Endodermal cell (in vitro differentiated cells): ENCODE data around the gene SIRT2. TPM values are rescaled to one million over a fixed set of nuclear protein-coding genes. Genes with fewer than 3 reads are reported as not detected.

ENCODE experiments used
- DNase-seq: peaks from one replicate; pipeline ENCODE4 v3.0.0-alpha.2; 2017
- H3K27ac ChIP-seq: 2 replicates; pipeline ENCODE4 v1.5.1; 2013; ENCODE audit warnings: mild to moderate bottlenecking, low read depth, low read length, moderate library complexity
- H3K27me3 ChIP-seq: 2 replicates; pipeline ENCODE4 v1.6.1; 2013; ENCODE audit warnings: mild to moderate bottlenecking, low read length, moderate library complexity; ENCODE audit not compliant: insufficient read depth, control insufficient read depth, poor library complexity, severe bottlenecking
- H3K36me3 ChIP-seq: 2 replicates; pipeline ENCODE4 v1.7.0; 2013; ENCODE audit warnings: mild to moderate bottlenecking, low read length, moderate library complexity; ENCODE audit not compliant: control insufficient read depth, insufficient read depth
- H3K4me1 ChIP-seq: one replicate; pipeline ENCODE4 v1.7.0; 2013; ENCODE audit warnings: low read length; ENCODE audit not compliant: control insufficient read depth, insufficient read depth
- H3K4me3 ChIP-seq: 2 replicates; pipeline ENCODE4 v1.5.1; 2013; ENCODE audit warnings: mild to moderate bottlenecking, low read length, moderate library complexity
- H3K9ac ChIP-seq: 2 replicates; pipeline ENCODE4 v1.6.1; 2013; ENCODE audit warnings: mild to moderate bottlenecking, low read length, moderate library complexity; ENCODE audit not compliant: poor library complexity, severe bottlenecking; ENCODE audit errors: extremely low read depth
- H3K9me3 ChIP-seq: 2 replicates; pipeline ENCODE4 v1.6.1; 2013; ENCODE audit warnings: mild to moderate bottlenecking, low read length, moderate library complexity; ENCODE audit not compliant: control insufficient read depth
- H3K27ac Mint-ChIP-seq: 2 replicates; pipeline ENCODE4 v1.8.0; 2020; ENCODE audit warnings: mixed read lengths
- H3K27me3 Mint-ChIP-seq: 2 replicates; pipeline ENCODE4 v1.8.0; 2021; ENCODE audit warnings: mild to moderate bottlenecking, mixed read lengths; ENCODE audit not compliant: insufficient read depth
- H3K36me3 Mint-ChIP-seq: 2 replicates; pipeline ENCODE4 v1.8.0; 2020; ENCODE audit warnings: low read depth, mixed read lengths
- H3K4me1 Mint-ChIP-seq: 2 replicates; pipeline ENCODE4 v1.8.0; 2020; ENCODE audit warnings: mixed read lengths
- H3K4me3 Mint-ChIP-seq: 2 replicates; pipeline ENCODE4 v1.8.0; 2020; ENCODE audit warnings: mild to moderate bottlenecking, moderate library complexity, mixed read lengths
- H3K9me3 Mint-ChIP-seq: 2 replicates; pipeline ENCODE4 v1.8.0; 2020; ENCODE audit warnings: mild to moderate bottlenecking, mixed read lengths
- WGBS, 2 experiments: methylation state at CpG; one replicate each; pipeline versions ENCODE4 v1.1.5 to v1.1.7; 2013; ENCODE audit warnings: missing lambda C conversion rate in 2 of 2, mixed read lengths in 1 of 2; ENCODE audit not compliant: insufficient coverage in 1 of 2, insufficient read length in 1 of 2; 5-methylcytosine and 5-hydroxymethylcytosine counted together
- total RNA-seq, 2 donors: library from RNA; stranded (reverse); fragmentation: NEBNext Ultra II Directional in 1 of 2; extraction: Animal tissue kit (Norgen Biotek cat#: 25700) in 1 of 2; gene quantifications; 2 replicates in 1 of 2; 3 replicates in 1 of 2; pipeline ENCODE4 v1.2.1, GENCODE V29; 2021
- TF ChIP-seq, protein P1 (sequence below): fragments of 200-600 bp; sonication (generic); conservative IDR thresholded peaks from 2 replicates; pipeline ENCODE4 v1.5.0; 2021; ENCODE audit warnings: antibody characterized with exemption, mild to moderate bottlenecking

The SIRT2 gene
- total RNA-seq, 2 donors from 2014 or later: 10.4 to 13.7 TPM

DNA sequence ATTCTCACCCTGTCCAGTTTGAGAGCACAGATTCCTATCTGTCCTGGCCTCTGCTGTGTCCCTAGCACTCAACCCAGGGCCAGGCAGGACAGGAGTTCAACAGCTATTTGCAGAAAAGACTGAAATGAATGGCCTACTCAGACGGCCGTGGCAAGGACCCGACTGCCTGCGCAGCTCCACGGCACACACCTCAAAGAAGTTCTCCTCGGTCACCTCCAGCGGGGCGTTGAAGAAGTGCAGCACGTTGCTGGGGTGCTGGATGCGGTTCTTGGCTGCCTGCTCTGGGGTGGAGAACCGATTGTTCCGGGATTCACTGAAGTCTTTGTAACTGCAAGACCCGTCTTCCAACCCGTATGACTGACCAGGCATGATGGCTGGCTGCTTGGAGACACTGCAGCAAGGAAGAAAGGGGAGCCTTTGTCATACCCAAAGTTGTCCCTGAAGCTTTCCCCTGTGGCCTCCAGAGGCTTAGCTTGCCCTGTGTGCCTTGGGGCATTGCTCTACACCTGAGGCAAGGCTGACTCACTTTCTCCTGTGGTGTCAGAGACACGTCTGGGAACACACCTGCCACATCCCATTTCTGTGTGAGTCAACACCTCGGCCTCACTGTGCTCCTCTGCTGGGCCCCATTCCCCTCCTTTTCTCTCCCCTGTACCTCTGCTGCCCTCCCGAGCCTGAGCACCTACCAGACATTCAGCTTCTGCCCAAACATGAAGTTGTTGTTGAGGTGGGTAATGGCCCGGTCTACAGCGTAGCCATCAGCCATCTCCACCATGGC is 61.0 kb downstream of the SIRT2 start:
- H3K27ac Mint-ChIP-seq: peak overlapping the region; percentile 58
- H3K36me3 Mint-ChIP-seq: peaks cover 79% of the 10 kb centered on the region
- no peaks in the 10 kb centered on the region for H3K9me3 Mint-ChIP-seq
- no peak overlapping the region for H3K4me3 ChIP-seq
- no peaks in the 10 kb centered on the region for H3K27me3 Mint-ChIP-seq
- no peak overlapping the region for H3K9ac ChIP-seq
- DNase-seq: no peak
- TF ChIP-seq, protein P1, sequence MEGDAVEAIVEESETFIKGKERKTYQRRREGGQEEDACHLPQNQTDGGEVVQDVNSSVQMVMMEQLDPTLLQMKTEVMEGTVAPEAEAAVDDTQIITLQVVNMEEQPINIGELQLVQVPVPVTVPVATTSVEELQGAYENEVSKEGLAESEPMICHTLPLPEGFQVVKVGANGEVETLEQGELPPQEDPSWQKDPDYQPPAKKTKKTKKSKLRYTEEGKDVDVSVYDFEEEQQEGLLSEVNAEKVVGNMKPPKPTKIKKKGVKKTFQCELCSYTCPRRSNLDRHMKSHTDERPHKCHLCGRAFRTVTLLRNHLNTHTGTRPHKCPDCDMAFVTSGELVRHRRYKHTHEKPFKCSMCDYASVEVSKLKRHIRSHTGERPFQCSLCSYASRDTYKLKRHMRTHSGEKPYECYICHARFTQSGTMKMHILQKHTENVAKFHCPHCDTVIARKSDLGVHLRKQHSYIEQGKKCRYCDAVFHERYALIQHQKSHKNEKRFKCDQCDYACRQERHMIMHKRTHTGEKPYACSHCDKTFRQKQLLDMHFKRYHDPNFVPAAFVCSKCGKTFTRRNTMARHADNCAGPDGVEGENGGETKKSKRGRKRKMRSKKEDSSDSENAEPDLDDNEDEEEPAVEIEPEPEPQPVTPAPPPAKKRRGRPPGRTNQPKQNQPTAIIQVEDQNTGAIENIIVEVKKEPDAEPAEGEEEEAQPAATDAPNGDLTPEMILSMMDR: no peak
- no peaks in the 10 kb centered on the region for H3K27me3 ChIP-seq
- H3K9me3 ChIP-seq: no peaks in the 10 kb centered on the region
- no peak overlapping the region for H3K4me3 Mint-ChIP-seq
- WGBS, 2 experiments: 97 to 98% methylated on average over 10 to 19 of the region's 19 CpGs
- no peak overlapping the region for H3K27ac ChIP-seq
- H3K4me1 ChIP-seq: no peaks in the 10 kb centered on the region
- H3K36me3 ChIP-seq: peaks cover 80% of the 10 kb centered on the region
- peaks cover 2% of the 10 kb centered on the region for H3K4me1 Mint-ChIP-seq

DNA sequence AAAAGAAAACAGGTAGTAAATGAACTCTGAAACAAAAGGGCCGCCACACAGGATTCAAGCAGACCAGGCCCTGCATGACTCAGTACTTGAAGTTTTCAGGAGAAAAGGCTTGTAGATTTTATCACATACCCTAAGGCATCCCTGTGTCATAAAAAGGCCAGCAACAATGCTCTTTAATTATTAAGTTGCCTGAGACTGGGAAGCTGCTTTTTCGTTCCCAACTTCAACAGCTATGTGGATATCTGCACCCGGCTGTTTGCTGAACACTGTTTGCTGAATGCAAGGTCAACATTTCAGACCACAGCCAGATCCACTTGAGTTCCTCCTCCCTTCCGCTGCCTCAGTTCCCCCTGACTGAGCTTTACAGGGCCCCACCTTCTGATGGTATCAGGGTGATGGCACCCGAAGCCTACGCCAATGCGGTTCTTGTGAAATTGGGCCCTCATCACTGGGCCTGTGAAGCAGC is 61.7 kb downstream of the SIRT2 start:
- Mint-ChIP-seq H3K27ac (peak overlapping the region; percentile 17), H3K9me3 (no peaks in the 10 kb centered on the region), H3K4me3 (no peak overlapping the region), H3K27me3 (no peaks in the 10 kb centered on the region), H3K4me1 (peaks cover 2% of the 10 kb centered on the region), H3K36me3 (peaks cover 74% of the 10 kb centered on the region)
- DNase-seq: no peak
- H3K27me3 ChIP-seq: no peaks in the 10 kb centered on the region
- no peak overlapping the region for H3K27ac ChIP-seq
- no peaks in the 10 kb centered on the region for H3K4me1 ChIP-seq
- 93 to 97% methylated on average over 5 to 7 of the region's 7 CpGs for WGBS, 2 experiments
- no peak overlapping the region for H3K4me3 ChIP-seq
- H3K9me3 ChIP-seq: no peaks in the 10 kb centered on the region
- TF ChIP-seq, protein P1: no peak
- peaks cover 73% of the 10 kb centered on the region for H3K36me3 ChIP-seq
- no peak overlapping the region for H3K9ac ChIP-seq

DNA sequence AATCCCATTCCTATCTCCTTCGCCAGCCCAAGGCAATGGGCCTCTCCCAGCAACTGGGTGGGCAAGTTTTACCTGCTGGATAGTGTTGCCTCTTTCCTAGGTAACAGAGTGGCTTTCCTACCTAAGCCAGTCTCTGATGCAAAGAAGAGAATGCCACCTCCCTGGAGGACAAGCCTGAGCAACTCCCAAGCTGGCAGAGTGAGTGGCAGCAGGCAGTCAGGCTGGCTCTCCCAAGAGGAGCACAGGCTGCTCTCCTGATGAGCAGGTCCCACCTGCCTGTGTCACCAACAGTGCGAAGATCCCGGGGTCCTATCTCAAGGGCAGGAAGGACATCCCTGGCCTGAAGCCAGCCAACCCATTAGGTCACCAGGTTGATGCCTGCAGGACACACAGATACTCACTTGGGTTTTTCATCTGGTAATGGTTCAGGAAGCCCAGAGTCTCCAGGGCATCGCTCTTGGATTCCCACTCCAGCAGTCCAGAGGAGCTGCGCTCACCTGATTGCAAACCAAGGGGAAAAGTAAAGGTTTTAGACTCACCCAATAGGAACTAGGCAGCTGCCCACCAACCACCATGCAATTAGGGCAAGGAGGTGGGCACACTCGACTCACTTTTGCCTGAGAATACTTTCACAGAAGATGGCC is 62.3 kb downstream of the SIRT2 start:
- TF ChIP-seq, protein P1: no peak
- no peaks in the 10 kb centered on the region for H3K27me3 ChIP-seq
- no peaks in the 10 kb centered on the region for H3K4me1 ChIP-seq
- no peaks in the 10 kb centered on the region for H3K9me3 ChIP-seq
- DNase-seq: peak; percentile 46
- no peak overlapping the region for H3K9ac ChIP-seq
- H3K27ac ChIP-seq: no peak overlapping the region
- peaks cover 68% of the 10 kb centered on the region for H3K36me3 Mint-ChIP-seq
- no peaks in the 10 kb centered on the region for H3K27me3 Mint-ChIP-seq
- no peaks in the 10 kb centered on the region for H3K9me3 Mint-ChIP-seq
- H3K4me3 Mint-ChIP-seq: no peak overlapping the region
- H3K36me3 ChIP-seq: peaks cover 67% of the 10 kb centered on the region
- H3K27ac Mint-ChIP-seq: peak overlapping the region; percentile 17
- no peaks in the 10 kb centered on the region for H3K4me1 Mint-ChIP-seq
- no peak overlapping the region for H3K4me3 ChIP-seq
- 98% methylated on average over 4 to 6 of the region's 6 CpGs for WGBS, 2 experiments
